Activated T-helper 2 cell treated with anti-CD3 and anti-CD28 coated beads, Interferon-gamma antibody, Interleukin-2, Interleukin-4, amounts not matched to agents 10 μg/mL and 5 μg/mL and 100 μg/mL, durations not matched to agents 14 hours and 24 hours and 36 hours (primary cell): ENCODE data around the gene FUOM. TPM values are rescaled to one million over a fixed set of nuclear protein-coding genes. Genes with fewer than 3 reads are reported as not detected.

Experiments used
- total RNA-seq: library from RNA; stranded (reverse); gene quantifications from 2 replicates; pipeline ENCODE4 v1.2.3, GENCODE V29; 2022

Gene FUOM
- total RNA-seq, 1 donor from 2014 or later: 45.7 TPM

Other genes with a start within 250 kb of the FUOM start
- 0.39 and 0.51 TPM in 2 replicates for gene KNDC1, start 197.8 kb downstream of the FUOM start, total RNA-seq
- 0.16 and 0.28 TPM in 2 replicates for gene UTF1, start 127.8 kb downstream of the FUOM start, total RNA-seq
- gene VENTX, start 120.2 kb downstream of the FUOM start, total RNA-seq: 0.07 TPM in 1 of 2 replicates, not detected in the other
- 214 and 220 TPM in 2 replicates for gene ADAM8, start 81.2 kb downstream of the FUOM start, total RNA-seq
- gene TUBGCP2, start 49.1 kb downstream of the FUOM start, total RNA-seq: 60.4 and 64.7 TPM in 2 replicates
- gene ZNF511, start 49.1 kb downstream of the FUOM start, total RNA-seq: 88.4 and 89.7 TPM in 2 replicates
- not detected in 2 replicates for gene CALY, start 21.1 kb downstream of the FUOM start, total RNA-seq
- gene PRAP1, start 10.6 kb downstream of the FUOM start, total RNA-seq: not detected in 2 replicates
- gene ECHS1, start 15.3 kb upstream of the FUOM start, total RNA-seq: 74.2 and 74.8 TPM in 2 replicates
- gene PAOX, start 21.2 kb upstream of the FUOM start, total RNA-seq: 11.9 and 13.2 TPM in 2 replicates
- gene MTG1, start 36.1 kb upstream of the FUOM start, total RNA-seq: 67.6 and 69.0 TPM in 2 replicates
- gene SPRN, start 66.6 kb upstream of the FUOM start, total RNA-seq: not detected in 2 replicates
- 1.3 and 1.4 TPM in 2 replicates for gene SCART1, start 95.9 kb upstream of the FUOM start, total RNA-seq
- gene CYP2E1, start 169.3 kb upstream of the FUOM start, total RNA-seq: 0.16 TPM in 1 of 2 replicates, not detected in the other
- gene SYCE1, start 207.6 kb upstream of the FUOM start, total RNA-seq: 0.23 and 0.62 TPM in 2 replicates